ENCODE data around the gene FBXW11. TPM values are rescaled to one million over a fixed set of nuclear protein-coding genes. Genes with fewer than 3 reads are reported as not detected.
A peak's percentile ranks its signal among the peaks of the same experiment; 100 is the strongest.

Gene FBXW11
- total and polyA plus RNA-seq, 2 donors from 2014 or later = 16.0 to 44.4 TPM

- Histone ChIP-seq H3K9ac (ENCODE audit: low read length in 3 of 3) (no peak overlapping the region), H3K4me1 (ENCODE audit: control insufficient read depth in 2 of 3, insufficient read depth in 2 of 3, low read depth in 1 of 3, low read length in 3 of 3) (peaks cover 4 to 17% (median 12%) of the 10 kb centered on the region in 3 donors), H3K9me3 (ENCODE audit: control insufficient read depth in 2 of 3, insufficient read depth in 1 of 3, low read length in 3 of 3) (no peaks in the 10 kb centered on the region), H3K4me3 (ENCODE audit: low read length in 3 of 3) (no peak overlapping the region), H3K36me3 (ENCODE audit: control insufficient read depth in 2 of 3, insufficient read depth in 3 of 3, low read length in 3 of 3) (no peaks in the 10 kb centered on the region), H3K27ac (ENCODE audit: low read depth in 2 of 2, low read length in 2 of 2) (no peak overlapping the region), H3K27me3 (ENCODE audit: control insufficient read depth, insufficient read depth, low read length) (no peaks in the 10 kb centered on the region)
- no peak for FAIRE-seq
- intact Hi-C loops (cut with DNase I) = no loop called here
- no peak for DNase-seq
- no peak for TF ChIP-seq CTCF (IDR thresholded peaks at IDR 0.05; ENCODE audit: borderline replicate concordance, extremely low read depth, insufficient read depth)
Measured at GRCh38 chr5:172009536-172010270, 3.3 kb upstream of the FBXW11 start.

- no peak for TF ChIP-seq CTCF (IDR thresholded peaks at IDR 0.05; ENCODE audit: borderline replicate concordance, extremely low read depth, insufficient read depth)
- FAIRE-seq = no peak
- H3K4me3 ChIP-seq (ENCODE audit: low read length in 3 of 3) = no peak overlapping the region
- intact Hi-C loops (cut with DNase I) = no loop called here
- no peak overlapping the region for H3K27ac ChIP-seq (ENCODE audit: low read depth in 2 of 2, low read length in 2 of 2)
- DNase-seq = no peak
- no peak overlapping the region for H3K9ac ChIP-seq (ENCODE audit: low read length in 3 of 3)
- no peaks in the 10 kb centered on the region for H3K9me3 ChIP-seq (ENCODE audit: control insufficient read depth in 2 of 3, insufficient read depth in 1 of 3, low read length in 3 of 3)
- H3K27me3 ChIP-seq (ENCODE audit: control insufficient read depth, insufficient read depth, low read length) = no peaks in the 10 kb centered on the region
- H3K36me3 ChIP-seq (ENCODE audit: control insufficient read depth in 2 of 3, insufficient read depth in 3 of 3, low read length in 3 of 3) = no peaks in the 10 kb centered on the region
- peaks cover 4 to 21% (median 17%) of the 10 kb centered on the region in 3 donors for H3K4me1 ChIP-seq (ENCODE audit: control insufficient read depth in 2 of 3, insufficient read depth in 2 of 3, low read depth in 1 of 3, low read length in 3 of 3)
Measured at GRCh38 chr5:172008689-172009141, 2.3 kb upstream of the FBXW11 start.

- peak overlapping the region in 1 of 3 donors; percentile 86 for H3K4me3 ChIP-seq (ENCODE audit: low read length in 3 of 3)
- no peaks in the 10 kb centered on the region for H3K9me3 ChIP-seq (ENCODE audit: control insufficient read depth in 2 of 3, insufficient read depth in 1 of 3, low read length in 3 of 3)
- TF ChIP-seq CTCF (IDR thresholded peaks at IDR 0.05; ENCODE audit: borderline replicate concordance, extremely low read depth, insufficient read depth) = no peak
- no peak for DNase-seq
- no peaks in the 10 kb centered on the region for H3K27me3 ChIP-seq (ENCODE audit: control insufficient read depth, insufficient read depth, low read length)
- H3K9ac ChIP-seq (ENCODE audit: low read length in 3 of 3) = no peak overlapping the region
- H3K27ac ChIP-seq (ENCODE audit: low read depth in 2 of 2, low read length in 2 of 2) = no peak overlapping the region
- no peak for FAIRE-seq
- no peaks in the 10 kb centered on the region for H3K36me3 ChIP-seq (ENCODE audit: control insufficient read depth in 2 of 3, insufficient read depth in 3 of 3, low read length in 3 of 3)
- peaks cover 4 to 25% (median 20%) of the 10 kb centered on the region in 3 donors for H3K4me1 ChIP-seq (ENCODE audit: control insufficient read depth in 2 of 3, insufficient read depth in 2 of 3, low read depth in 1 of 3, low read length in 3 of 3)
- intact Hi-C loops (cut with DNase I) = no loop called here
Measured at GRCh38 chr5:172008111-172008455, 1.6 kb upstream of the FBXW11 start.
